ENCODE results near the gene ERAL1.

DNA sequence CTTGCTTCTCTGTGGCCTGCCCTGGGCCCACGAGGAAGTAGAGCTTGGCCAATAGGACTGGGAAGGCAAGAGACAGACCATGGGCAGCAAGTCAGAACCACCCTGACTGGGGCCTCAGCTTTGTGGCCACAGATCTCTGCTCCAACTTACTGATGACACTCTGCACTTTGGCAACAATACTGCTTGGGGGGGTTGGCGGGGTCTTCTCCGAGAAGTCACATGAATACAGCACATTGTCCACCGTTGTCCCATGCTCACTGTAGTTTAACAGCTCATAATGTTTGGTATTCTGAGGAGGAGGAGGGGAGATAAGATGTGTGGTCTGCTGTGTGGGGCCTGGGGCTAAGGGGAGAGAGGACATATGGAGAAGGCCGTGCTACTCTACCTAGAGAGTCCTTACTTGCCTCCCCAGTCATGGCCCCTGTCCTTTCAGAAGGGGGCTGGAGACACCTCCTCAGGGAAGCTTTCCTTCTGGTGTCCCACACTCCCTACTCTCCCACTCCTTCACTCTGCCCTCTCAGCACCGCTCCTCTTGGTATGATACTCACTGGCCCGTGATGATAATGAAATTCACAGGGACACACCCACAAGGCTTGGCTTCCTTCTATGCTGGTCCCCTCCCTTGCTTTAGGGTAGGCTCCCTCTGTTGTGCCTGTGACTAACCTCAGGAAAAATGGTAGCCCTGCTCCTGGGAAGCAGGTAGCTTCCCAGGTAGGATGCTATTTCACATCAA lies 52.1 kb downstream of the ERAL1 start:
- no peak for TF ChIP-seq POLR2A (IDR thresholded peaks at IDR 0.05; ENCODE audit: low read depth)
- TF ChIP-seq, protein P1, sequence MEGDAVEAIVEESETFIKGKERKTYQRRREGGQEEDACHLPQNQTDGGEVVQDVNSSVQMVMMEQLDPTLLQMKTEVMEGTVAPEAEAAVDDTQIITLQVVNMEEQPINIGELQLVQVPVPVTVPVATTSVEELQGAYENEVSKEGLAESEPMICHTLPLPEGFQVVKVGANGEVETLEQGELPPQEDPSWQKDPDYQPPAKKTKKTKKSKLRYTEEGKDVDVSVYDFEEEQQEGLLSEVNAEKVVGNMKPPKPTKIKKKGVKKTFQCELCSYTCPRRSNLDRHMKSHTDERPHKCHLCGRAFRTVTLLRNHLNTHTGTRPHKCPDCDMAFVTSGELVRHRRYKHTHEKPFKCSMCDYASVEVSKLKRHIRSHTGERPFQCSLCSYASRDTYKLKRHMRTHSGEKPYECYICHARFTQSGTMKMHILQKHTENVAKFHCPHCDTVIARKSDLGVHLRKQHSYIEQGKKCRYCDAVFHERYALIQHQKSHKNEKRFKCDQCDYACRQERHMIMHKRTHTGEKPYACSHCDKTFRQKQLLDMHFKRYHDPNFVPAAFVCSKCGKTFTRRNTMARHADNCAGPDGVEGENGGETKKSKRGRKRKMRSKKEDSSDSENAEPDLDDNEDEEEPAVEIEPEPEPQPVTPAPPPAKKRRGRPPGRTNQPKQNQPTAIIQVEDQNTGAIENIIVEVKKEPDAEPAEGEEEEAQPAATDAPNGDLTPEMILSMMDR (IDR thresholded peaks at IDR 0.05): no peak
- TF ChIP-seq POLR2AphosphoS5 (IDR thresholded peaks at IDR 0.05): no peak

All from esophagus muscularis mucosa (tissue), 3 donors.